NCI-H82 (cell line): ENCODE data around the gene BCAS3.

Source experiments
- DNase-seq: peaks from one replicate; lab custom pipeline; 2025; lab: John Stamatoyannopoulos, UW

Gene BCAS3

DNA sequence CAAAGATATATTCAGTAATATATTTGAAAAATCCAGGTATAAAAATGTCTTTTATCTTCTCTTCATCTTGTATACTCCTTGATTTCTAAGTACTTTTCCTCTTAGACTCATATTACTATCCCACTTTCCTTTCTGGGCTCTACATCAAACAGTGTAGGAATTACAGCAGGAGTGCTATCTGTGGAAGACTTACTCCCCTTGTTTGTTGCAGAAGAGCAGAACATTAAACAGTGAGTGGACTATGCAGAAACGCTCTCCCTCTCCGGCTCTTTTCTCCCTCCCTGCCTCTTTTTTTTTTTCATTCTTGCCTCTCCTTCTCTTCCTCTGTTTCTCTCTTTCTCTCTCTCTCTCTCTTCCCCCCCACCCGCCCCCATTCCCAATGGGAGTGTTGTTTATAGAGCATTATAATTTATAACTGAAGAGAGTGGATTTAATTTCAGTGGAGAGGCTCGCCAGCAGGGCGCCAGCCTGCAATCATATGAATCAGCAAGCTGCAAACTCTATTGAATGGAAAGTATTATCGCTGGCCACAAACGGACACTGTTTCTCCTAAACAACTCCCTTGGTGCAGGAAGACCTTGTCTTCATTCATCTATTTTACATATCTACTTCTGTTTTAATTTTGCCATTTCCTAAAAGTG, 479.7 kb downstream of the BCAS3 start:
- peak; percentile 32 for DNase-seq

DNA sequence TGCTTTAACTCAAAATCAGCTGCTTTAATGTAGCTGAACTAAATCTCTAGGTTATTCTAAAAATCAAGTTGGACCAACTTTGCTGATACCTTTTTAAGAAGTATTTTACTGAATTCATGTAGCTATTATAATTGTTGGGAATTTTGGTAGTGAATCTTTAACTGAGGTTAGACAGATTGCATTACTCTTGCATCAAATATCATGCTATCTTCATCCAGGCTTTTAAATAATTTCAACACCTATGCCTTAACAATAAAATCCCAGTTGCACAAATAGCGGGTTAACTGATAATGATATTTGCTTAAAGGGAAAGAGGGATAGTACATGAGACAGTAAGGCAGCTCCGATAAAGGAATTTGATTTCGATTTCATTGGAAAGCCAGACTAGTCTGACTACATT, 480.7 kb downstream of the BCAS3 start:
- no peak for DNase-seq

DNA sequence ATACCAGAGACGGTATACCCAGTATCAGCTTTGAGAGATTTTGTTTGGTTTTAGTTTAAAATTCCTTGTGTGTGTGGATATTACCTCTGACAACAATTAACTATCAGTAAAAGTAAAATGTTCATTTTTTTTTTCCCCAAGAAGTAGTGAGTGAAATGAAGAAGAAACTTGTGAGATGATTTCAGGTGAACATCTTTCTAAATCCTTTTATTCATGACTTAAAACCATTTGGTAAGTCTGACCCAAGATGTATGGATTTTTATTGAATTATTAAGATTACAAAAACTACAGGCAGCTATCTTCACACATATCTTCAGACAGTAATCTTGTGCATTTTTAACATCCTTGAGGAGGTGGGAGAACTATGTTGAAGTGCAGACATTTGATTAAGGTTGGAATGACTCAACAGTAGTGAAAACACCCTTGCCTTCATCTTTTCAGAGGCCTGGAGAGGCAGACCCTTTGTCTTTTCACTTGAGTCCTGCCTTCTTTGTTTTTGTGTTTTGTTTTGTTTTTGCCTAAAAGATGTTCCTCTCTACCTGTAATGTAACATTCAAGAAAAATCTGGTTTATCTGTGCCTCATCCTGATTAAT, 481.7 kb downstream of the BCAS3 start:
- DNase-seq, result no peak

DNA sequence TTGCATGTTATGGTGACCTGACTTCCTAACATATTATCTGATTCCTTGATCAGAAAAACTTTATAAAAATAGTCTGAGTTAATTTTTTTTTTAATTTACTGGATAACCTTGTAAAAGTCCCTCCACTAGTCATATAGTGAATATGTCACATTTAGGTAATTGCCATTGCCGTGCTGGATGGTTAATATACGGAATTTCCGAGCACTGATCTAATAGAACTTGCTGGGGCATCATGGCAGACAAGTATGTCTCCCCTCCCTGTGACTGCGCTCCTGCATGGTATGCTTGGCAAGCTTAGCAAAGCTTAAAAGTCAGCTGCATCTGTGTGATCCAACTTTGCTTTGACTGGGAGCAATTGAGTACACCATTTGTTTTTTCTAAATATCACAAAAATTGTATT, 482.6 kb downstream of the BCAS3 start:
- peak; percentile 12 for DNase-seq

DNA sequence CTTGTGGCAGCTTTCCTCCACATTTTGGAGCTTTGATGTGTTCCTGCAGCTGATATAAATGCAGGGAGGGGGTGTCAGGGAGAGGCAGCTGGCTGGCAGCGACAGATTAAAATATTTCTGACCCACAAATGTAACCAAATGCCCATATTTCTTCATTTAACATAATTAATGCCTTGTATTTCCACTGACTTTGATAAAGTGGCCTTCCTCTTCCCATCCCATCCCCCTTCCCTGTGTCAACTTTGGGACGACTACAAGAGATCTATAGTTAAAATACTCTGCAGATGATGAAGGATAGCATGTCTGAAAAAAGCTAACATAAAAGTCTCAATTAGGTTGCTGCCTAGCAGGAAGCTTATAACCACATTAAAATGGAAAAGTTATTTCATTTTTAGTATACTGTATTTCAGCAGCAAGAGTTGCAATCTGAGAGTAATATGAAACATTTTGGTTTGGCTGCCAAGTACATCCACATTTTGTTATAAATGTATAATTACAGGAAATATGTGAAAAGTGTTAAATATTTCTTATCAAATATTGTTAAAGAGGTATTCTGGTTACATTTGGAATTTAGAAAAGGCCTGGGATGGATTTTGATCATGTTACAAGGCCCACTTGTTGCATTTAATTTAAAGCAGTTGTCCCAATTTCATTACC, 483.3 kb downstream of the BCAS3 start:
- no peak for DNase-seq

DNA sequence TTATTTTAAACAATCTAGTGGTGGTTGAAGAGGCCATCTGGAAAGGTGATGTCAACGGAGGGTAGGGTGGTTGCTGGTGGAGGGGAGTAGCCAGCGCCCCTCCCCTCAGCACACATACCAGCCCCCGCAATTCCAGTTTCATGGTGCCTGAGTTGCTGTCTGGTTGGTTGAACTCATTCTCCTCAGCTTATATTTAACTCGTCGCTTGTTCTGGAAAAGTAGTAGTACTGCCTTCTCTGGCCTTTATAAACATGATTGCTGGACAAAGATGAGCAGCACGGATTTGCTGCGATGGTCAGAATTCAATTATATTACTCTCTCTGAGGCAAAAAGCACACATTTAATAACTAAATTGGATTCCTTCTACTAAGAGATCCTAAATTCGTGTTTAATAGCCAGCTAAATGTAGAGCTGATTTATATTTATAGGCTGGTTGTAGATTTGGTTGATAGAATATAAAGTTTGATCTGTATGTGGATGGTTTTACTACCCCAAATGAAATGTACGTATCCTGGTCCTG, 484.0 kb downstream of the BCAS3 start:
- no peak for DNase-seq

DNA sequence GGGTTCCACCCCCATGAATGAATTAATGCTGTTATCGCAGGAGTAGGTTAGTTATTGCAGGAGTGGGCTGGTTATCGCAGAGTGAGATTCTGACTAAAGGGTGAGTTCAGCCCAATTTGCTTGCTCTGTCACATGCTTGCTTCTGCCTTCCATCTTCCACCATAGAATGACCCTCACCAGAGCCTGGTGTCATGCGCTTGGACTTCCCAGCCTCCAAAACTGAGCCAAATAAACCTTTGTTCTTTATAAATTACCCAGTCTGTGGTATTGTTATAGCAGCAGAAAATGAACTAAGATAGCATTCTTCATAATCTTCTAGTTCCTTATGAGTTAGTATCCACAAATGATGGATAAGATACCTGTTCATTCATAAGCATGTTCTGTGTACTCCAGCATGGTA, 486.9 kb downstream of the BCAS3 start:
- no peak for DNase-seq

DNA sequence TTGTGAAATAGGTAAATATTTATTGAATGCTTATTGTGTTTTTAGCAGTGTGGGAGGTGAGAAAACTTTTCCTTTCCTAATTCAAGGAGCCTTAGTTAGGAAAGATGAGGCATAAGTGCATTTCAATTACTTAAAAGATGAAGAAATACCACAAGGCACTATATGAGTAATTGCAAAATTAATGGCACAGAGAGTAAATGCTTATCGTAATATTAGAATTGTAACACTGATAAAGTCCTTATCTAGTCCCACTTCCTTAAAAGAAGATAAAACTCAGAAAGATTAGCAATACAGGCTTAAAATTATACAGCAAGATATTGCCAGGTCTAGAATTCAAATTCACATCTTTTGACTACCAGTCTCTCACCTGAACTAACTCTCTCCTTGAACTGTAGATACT, 489.4 kb downstream of the BCAS3 start:
- no peak for DNase-seq

DNA sequence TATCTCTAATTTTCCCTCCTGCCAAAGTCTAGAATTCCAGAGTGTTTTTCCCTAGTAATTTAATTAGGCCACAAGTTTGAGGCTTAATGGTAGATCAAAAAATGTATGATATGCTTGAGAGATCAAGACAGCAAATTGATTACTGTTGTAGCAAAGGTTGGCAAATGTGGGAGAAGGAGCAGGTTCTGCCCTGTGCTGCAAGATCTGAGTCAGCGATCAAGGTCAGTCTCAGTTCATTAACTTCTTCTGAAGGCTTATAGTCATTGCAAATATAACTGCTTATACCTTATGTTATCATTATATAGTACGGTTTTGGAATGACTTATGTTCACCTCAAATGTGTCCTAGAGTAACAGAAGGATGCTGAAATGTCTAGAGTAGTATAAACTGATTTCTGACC, 490.9 kb downstream of the BCAS3 start:
- DNase-seq, result no peak

DNA sequence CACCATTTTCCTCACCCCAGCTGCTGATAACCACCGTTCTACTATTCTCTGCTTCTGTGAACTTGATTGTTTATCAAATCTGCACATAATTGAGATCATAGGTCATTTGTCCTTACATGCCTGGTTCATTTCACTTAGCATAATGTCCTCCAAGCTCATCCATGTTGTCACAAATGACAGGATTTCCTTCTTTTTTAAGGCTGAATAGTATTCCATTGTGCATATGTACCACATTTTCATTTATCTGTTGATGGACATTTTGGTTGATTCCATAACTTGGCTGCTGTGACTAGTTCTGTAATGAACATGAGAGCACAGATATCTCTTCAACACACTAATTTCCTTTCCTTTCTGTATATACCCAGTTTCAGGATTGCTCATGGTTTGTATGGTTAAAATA, 496.7 kb downstream of the BCAS3 start:
- no peak for DNase-seq

DNA sequence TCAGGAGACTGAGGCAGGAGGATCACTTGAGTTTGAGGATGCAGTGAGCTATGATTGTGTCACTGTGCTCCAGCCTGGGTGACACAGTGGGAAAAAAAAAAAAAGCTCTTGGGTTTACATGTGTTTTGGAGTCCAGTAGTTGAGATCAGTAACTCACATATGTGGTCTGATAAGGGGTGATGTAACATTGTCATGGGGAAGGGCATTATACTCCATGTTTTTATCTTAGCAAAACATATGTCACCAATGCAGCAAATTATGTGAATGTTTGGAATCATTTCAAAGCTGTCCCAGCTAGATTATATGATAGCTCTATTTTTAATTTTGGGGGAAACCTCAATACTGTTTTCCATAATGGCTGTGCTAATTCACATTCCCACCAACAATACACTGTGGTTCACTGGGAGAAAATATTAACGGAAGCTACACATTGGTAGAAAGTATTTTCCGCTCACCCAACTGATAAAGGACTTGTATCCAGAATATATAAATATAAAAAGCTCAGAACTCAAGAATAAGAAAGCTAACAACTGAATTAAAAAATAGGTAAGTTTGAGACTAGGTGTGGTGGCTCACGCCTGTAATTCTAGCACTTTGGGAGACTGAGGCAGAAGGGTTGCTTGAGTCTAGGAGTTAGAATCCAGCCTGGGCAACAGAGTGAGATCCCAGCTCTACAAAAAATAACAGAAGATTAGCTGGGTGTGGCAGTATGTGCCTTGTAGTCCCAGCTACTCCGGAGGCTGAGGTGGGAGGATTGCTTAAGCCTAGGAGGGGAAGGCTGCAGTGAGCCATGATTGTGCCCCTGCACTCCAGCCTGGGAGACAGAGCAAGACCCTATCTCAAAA, 497.9 kb downstream of the BCAS3 start:
- no peak for DNase-seq

DNA sequence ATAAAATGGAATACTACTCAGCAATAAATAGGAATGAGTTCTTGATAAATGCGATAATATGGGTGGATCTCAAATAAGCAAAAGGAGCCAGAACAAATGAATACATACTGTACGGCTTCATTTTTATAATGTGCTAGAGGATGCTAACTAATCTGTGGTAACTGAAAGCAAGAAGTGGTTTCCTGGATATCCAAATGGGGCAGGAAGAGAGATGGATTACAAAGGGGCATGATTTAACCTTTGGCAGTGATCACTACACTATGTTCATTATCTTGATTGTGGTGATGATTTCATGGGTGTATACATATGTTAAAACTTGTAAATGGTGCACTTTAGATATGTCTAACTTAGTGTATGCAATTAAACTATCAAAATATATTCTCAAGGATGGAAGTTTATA, 499.7 kb downstream of the BCAS3 start:
- DNase-seq, result no peak

DNA sequence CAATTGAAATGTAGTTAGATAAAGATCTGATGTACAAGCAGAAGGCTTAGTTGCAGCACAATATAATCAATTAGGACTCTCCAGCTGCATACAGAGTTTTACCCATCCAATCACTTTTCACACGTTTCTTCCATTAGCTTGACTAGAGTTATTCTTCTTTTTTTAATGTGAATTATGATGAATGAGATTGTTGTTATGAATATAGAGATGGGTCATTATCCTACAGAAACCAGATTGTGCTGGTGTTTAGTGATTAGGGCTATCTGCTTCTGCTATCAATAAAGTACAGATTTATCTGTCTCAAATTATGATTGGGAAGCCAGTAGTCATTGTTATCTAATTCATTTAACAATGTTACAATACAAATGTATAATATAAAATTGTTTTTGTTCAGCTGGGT, 500.6 kb downstream of the BCAS3 start:
- no peak for DNase-seq

DNA sequence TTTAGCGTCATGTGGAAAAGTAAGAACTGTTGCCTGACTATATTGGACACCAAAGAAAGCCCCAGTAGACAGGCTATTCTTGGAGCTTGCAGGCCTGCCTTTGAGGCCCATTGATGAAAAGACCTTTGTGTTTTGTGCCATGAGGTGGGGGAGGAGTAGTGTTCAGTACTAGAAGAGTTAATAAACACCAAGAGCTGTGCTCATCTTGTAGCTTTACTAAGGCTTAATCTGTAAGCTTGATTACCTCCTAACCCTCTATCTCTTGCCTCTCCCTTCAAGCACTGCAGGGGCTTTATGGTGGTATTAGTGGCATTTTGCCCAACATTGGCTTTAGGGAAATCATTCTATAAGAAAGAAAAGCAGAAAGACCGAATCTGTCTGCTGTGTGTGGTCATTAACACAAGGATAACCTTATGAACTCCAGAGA, 501.7 kb downstream of the BCAS3 start:
- DNase-seq, result peak; percentile 98

DNA sequence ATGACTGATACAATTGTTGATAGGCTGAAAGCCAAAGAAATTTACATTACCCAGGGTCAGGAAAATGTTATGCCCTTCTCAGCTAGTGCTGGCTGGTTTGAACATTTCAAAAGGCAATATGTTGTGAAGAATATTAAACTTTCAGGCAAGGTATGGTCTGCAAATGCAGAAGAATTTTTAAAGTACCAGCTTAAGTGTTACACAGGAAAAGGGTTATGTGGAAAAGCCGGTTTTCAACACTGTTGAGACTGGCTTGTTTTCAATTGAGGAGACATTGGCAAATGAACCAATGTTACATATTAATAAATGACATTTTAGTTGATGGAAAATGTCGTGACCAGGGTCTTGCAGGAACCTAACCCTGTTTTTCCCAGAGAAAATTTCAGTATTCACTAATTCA, 506.1 kb downstream of the BCAS3 start:
- no peak for DNase-seq

DNA sequence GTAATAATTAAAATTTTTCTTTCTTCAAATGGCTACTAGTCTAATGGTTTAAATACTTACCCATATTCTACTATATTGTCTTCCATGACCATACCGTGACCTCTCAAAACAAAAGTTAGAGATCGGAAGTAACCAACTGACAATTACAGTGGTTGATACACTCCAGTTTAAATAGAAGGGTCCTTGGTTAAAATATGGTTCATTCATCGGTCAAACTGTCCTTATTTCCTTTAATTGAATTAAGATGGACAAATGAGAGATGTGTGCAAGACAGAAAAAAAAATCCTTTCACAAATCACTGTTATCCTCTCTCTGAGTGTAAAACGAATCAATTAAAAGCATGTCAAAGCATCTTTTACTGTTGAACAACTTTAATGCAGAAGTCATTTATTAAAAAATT, 507.7 kb downstream of the BCAS3 start:
- no peak for DNase-seq

DNA sequence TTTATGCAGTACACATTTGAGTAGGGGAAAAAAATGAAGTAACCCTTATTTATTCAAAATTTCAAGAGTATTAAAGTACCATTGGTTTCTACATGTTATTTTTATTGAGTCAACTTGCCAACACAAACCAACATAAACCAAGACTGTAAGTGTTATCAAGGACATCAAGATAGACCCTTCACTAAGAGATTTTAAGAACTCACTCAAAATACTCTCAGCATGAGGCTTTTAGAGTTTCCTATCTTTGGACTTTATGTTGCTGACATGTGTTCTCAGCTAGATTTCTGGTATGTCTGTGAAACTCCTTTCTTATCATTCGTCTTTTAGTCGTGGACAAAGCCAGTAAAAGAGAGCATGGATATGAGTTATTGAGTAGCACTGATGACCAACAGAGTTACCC, 509.4 kb downstream of the BCAS3 start:
- no peak for DNase-seq

DNA sequence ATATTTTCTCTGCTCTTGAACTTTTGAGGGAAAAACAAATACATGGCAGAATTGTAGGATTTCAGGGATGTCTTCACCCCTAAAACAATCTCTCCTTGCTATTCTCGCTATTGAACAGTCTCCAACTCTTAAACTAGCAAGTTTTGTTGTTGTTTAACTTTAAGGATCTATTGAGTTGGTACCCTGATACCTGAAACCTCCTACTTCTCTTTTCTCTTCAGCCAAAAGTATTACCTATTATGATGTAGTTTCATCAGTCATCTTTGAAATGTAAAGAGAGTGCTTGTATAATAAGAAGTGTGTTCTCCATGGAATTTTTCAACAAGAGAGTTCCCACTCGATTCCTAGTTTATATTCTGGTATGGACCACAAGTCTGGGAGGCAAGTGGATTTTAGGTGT, 510.4 kb downstream of the BCAS3 start:
- no peak for DNase-seq

DNA sequence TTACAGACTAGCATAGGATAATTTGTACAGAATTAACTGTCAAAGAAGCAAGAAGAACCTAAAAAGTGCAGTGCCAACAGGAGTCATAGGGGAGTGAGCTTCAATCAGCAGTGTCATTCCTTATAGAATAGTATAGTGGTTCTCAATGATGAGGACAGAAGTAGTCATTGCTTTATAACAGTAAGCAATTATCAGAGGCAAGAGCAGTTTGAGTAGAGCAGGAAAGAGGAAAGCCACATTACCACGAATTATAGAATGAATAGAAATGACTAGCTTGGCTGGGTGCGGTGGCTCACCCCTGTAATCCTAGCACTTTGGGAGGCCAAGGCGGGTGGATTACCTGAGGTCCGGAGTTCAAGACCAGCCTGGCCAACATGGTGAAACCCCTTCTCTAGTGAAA, 512.3 kb downstream of the BCAS3 start:
- no peak for DNase-seq

DNA sequence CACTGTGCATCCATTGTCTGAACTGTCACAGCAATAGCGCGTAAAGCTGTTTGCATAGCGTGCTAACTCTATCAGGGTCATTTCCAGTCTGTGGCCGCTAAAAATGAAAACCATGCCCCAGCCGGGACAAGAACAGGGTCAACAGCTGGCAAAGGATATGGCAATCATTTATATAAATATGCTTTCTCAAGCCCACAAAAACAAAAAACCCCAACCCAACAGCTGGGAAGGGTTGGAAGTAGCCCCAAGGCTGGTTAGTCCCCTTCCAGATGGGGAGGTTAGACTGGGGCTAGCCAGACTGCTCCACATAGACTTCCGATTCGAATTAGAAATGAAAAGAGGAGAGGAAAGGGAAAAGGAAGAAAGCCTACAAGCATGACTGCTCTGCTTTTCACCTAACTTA, 518.7 kb downstream of the BCAS3 start:
- no peak for DNase-seq

DNA sequence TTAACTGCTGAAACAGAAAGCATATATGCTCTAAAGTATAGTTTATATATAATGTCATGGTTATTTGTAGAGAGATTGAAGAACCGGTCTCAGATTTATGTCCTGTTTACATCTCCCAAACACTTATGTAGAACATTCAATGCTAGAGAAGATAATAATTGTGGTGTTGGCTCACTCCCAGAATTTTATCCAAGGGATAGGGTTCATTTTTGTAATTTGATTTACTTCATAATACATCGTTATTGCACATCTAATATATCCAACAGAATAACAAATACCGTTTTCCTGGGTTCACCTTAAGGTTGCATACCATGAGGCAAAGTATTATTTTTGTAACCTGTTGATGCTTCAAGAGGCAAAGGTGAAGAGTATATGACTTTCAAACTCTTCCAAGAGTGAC, 519.1 kb downstream of the BCAS3 start:
- DNase-seq, result no peak
